Psoas muscle (tissue), 8 donors: ENCODE results near the gene GRIPAP1. TPM values are rescaled to one million over a fixed set of nuclear protein-coding genes. Genes with fewer than 3 reads are reported as not detected.
A peak's percentile ranks its signal among the peaks of the same experiment; 100 is the strongest.

Source experiments
- ATAC-seq, 4 donors: fragments of 200-7000 bp; cut with Tn5 transposase; one replicate each; pipeline ENCODE4 v1.9.1; 2020; ENCODE audit warnings: moderate library complexity in 3 of 4, mild to moderate bottlenecking in 2 of 4
- DNase-seq, 2 donors: peaks; one replicate each; pipeline ENCODE4 v3.0.0-alpha.2; 2020
- H3K27ac ChIP-seq: fragments of 200-600 bp; one replicate; pipeline ENCODE4 v1.8.0; 2022
- H3K27me3 ChIP-seq, 3 donors: fragments of 200-600 bp in 1 of 3; one replicate each; pipeline versions ENCODE4 v1.6.1 to v1.8.0; 2013 to 2022; ENCODE audit warnings: low read length in 2 of 3, mild to moderate bottlenecking in 2 of 3, moderate library complexity in 1 of 3; ENCODE audit not compliant: insufficient read depth in 3 of 3
- H3K36me3 ChIP-seq, 2 donors: fragments of 200-600 bp in 1 of 2; one replicate each; pipeline versions ENCODE4 v1.6.1 to v1.8.0; 2013 to 2022; ENCODE audit warnings: low read depth in 1 of 2, mild to moderate bottlenecking in 1 of 2, moderate library complexity in 1 of 2; ENCODE audit not compliant: insufficient read depth in 1 of 2
- H3K4me1 ChIP-seq: fragments of 200-600 bp; one replicate; pipeline ENCODE4 v1.8.0; 2022
- H3K4me3 ChIP-seq: fragments of 200-600 bp; one replicate; pipeline ENCODE4 v1.8.0; 2022; ENCODE audit warnings: mild to moderate bottlenecking
- H3K9me3 ChIP-seq: fragments of 200-600 bp; one replicate; pipeline ENCODE4 v1.8.0; 2022
- WGBS, 3 donors: extraction: QIAGEN DNeasy Blood & Tissue Kit; methylation state at CpG; one replicate each; pipeline versions ENCODE4 v1.1.6 to v1.1.7; 2013; 5-methylcytosine and 5-hydroxymethylcytosine counted together
- intact Hi-C, 2 donors: fragments of 100-400 bp; cut with DNase I; formaldehyde crosslinking; loops; one replicate each; pipeline versions ENCODE4 v1.11.0 to v1.14.2; 2022
- polyA plus RNA-seq, 3 donors: library from polyadenylated mRNA; stranded (reverse); fragments of 200-250 nt; gene quantifications; one replicate each; pipeline ENCODE4 v1.2.3, GENCODE V29; 2013
- total RNA-seq, 4 donors: library from RNA; stranded (reverse); fragmentation: NEBNext Ultra II Directional in 2 of 4; extraction: Animal tissue kit (Norgen Biotek cat#: 25700) in 2 of 4; gene quantifications; one replicate each; pipeline versions ENCODE4 v1.2.1 to v1.2.4, GENCODE V29; 2021 to 2023
- TF ChIP-seq, protein P1 (sequence below): fragments of 200-600 bp; IDR thresholded peaks from one replicate; pipeline ENCODE4 v1.8.0; 2022; ENCODE audit warnings: antibody characterized with exemption
- donor health status: healthy with polysubstance abuse.
- donor health status: DM: no; HTN: no; CAD: no; lungs with moderate emphysema.
- donor health status: Bipolar disorder and iron deficiency.
- donor health status: healthy.
- donor health status: DM: yes; HTN: yes; CAD: no.
- donor health status: DM: no; HTN: no; CAD: no.
- donor health status: DM: no; HTN: no; CAD: no.
- donor health status: DM: yes; HTN: yes; CAD: no.

GRIPAP1 gene
- total and polyA plus RNA-seq, 7 donors, result 12.6 to 23.6 (median 16.7) TPM

DNA sequence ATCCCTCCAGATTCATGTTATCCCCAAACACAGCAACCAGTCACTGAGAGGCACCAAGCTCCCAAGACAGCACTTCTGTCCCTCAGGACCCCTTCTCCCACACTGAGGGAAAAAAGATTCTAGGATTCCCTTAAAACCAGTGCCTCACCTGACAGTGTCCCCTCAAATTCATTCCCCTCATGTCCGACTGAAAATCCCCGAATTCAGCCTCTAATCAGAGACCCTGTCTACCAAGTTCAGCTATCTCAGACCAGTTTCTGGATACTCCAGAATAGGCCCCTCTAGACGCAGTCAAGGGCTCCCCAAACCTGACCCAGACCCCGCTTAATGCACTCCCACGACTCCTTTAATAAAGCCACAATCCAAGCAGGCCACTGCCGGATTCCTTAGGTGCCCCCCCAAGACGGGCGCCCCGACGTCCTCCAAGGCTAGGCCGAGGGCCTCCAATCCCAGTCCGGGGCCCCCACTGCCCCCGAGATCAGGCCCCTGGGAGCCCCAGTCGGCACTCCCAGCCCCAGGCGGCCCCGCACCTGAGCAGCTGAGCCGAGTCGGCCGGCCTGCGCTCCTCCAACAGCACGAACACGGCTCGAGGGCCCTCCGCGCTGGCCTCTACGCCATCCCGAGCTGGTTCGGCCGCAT, 40.6 kb upstream of the GRIPAP1 start:
- H3K9me3 ChIP-seq, result no peaks in the 10 kb centered on the region
- no peak for ATAC-seq
- TF ChIP-seq, protein P1, sequence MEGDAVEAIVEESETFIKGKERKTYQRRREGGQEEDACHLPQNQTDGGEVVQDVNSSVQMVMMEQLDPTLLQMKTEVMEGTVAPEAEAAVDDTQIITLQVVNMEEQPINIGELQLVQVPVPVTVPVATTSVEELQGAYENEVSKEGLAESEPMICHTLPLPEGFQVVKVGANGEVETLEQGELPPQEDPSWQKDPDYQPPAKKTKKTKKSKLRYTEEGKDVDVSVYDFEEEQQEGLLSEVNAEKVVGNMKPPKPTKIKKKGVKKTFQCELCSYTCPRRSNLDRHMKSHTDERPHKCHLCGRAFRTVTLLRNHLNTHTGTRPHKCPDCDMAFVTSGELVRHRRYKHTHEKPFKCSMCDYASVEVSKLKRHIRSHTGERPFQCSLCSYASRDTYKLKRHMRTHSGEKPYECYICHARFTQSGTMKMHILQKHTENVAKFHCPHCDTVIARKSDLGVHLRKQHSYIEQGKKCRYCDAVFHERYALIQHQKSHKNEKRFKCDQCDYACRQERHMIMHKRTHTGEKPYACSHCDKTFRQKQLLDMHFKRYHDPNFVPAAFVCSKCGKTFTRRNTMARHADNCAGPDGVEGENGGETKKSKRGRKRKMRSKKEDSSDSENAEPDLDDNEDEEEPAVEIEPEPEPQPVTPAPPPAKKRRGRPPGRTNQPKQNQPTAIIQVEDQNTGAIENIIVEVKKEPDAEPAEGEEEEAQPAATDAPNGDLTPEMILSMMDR, result no peak
- H3K4me1 ChIP-seq, result peaks cover 2% of the 10 kb centered on the region
- no peak for DNase-seq
- 0 to 45% (median 1%) methylated on average over 12 to 29 of the region's 29 CpGs for WGBS, 3 donors
- peak overlapping the region; percentile 96 for H3K27ac ChIP-seq
- no peaks in the 10 kb centered on the region for H3K27me3 ChIP-seq
- intact Hi-C loops, result loop anchor here in 1 of 2 donors (5.0 to 10.0 kb wide), 2 partner anchors 40 to 68 kb away; partner anchors contain the start of genes GRIPAP1 and KCND1
- peaks cover 4 to 19% of the 10 kb centered on the region in 2 donors for H3K36me3 ChIP-seq
- peak overlapping the region; percentile 85 for H3K4me3 ChIP-seq

DNA sequence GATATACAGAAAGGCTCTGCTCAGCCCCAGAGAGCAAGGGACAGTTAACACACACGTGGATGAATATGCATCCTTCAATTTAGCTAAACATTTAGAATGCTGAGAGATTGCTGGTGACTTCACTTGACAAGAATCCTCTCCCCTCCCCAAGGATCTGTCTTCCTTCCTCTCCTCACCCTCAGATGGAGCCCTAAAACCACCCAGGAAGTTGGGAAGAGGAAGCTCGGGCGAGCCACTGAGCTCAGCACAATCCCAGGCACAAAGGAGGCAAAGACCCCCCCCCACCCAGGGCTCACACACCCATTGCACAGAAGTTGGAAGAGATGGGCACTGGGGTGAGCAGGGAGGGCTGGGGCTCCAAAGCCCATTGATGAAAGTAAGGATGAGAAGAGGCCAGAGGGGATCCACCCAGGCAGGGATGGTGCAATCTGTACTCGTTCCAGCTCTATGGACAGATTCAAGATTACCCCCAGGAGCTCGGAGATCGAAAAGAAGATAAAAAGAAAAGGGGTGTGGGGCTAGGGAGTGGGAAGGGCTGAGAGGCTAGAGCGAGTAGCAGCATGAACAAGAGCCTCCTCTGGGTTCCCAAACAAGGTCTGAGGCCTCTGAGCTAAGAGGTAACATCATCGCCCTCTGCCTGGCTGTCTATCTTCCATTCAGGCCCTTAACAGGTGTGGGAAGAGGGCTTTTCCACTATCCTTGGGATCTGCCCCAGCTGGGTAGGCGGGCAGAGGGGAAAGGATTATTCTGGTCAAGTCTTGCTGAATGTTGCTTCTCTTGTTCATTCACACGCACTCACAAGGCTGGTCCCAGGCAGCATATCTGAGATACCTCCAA, 39.9 kb upstream of the GRIPAP1 start:
- peak in 1 of 4 donors; percentile 28 for ATAC-seq
- Histone ChIP-seq H3K9me3 (no peaks in the 10 kb centered on the region), H3K27ac (peak overlapping the region; percentile 96), H3K27me3 (no peaks in the 10 kb centered on the region), H3K4me1 (peaks cover 2% of the 10 kb centered on the region), H3K4me3 (peak overlapping the region; percentile 85), H3K36me3 (peaks cover 6 to 26% of the 10 kb centered on the region in 2 donors)
- DNase-seq, result peak in 1 of 2 donors; percentile 30
- intact Hi-C loops, result loop anchor here in 1 of 2 donors (5.0 to 10.0 kb wide), 2 partner anchors 40 to 67 kb away; partner anchors contain the start of genes GRIPAP1 and KCND1
- TF ChIP-seq, protein P1, result no peak
- 6 to 23% (median 20%) methylated on average over 9 to 10 of the region's 10 CpGs for WGBS, 3 donors

DNA sequence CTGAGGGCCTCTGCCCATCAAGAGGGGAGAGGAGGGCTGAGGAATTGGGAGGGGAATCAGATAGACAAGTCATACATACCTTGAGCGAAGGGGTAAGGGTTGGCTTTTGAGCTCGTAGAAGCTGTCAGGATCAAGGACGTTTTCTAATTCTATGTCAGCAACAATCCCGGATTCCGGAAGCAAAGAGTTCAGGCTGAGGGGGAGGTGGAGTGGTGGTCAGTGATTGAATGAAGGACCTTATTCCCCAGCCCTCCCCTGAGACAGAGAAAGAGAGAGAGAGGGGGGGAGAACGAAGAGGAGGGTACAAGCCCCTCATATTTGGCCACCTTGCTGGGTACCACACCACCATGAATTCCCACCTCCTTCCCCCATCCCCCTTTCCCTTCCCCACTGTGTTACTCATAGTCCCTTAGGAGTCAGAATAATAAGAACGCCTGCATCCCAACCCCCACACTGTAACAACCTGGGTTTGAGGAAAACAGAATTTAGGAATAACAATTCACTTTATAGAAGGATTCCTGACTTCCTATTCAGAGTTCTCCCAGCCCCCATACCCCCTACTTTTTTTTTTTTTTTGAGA, 38.4 kb upstream of the GRIPAP1 start:
- DNase-seq (no peak), ATAC-seq (no peak)
- H3K27me3 ChIP-seq, result no peaks in the 10 kb centered on the region
- H3K27ac ChIP-seq, result peak overlapping the region; percentile 96
- 37 to 40% (median 38%) methylated on average over 7 of the region's 7 CpGs for WGBS, 3 donors
- no peaks in the 10 kb centered on the region for H3K9me3 ChIP-seq
- TF ChIP-seq, protein P1, result no peak
- H3K36me3 ChIP-seq, result peaks cover 6 to 39% of the 10 kb centered on the region in 2 donors
- H3K4me1 ChIP-seq, result peaks cover 2% of the 10 kb centered on the region
- intact Hi-C loops, result loop anchor here in 1 of 2 donors (5.0 to 10.0 kb wide), 2 partner anchors 38 to 66 kb away; partner anchors contain the start of genes GRIPAP1 and KCND1
- peak overlapping the region; percentile 85 for H3K4me3 ChIP-seq

DNA sequence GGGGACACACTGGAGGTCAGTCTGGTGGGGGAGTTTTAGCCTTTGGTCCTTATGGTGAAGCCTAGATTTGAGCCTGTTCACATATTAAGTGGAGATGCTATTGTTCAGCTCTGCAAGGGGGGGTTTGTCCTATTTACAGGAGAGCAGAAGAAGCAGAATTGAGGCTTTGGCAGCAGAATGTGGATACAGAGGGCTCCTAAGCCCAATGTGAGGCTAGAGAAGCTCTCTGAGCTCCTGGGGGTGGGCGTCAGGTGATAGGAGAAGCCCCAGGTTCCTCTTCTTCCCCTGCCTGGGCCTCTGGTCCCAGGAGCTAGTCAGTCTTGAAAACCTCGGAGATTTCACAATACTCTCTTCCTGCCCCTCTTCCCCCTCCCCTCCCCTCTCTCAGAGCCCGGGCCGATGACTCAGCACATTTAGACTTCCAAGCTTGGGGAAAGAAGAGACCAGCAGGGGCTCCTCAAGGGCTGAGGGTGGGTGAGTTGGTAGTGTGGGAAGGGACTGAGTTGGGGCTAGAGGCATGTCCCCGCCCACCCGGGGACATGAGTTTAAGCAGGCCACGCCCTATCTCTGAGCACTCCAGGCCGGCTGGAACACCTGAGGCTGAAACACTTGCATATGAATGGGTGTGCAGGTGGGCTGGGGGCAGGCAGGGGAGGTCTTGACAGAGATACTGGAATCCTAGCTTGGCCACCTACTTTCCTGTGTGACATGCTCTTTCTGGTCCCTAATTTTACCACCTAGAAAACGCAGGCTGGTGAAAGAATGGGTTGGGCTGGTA, 37.7 kb upstream of the GRIPAP1 start:
- Histone ChIP-seq H3K4me1 (peaks cover 2% of the 10 kb centered on the region), H3K4me3 (peak overlapping the region; percentile 85), H3K27me3 (no peaks in the 10 kb centered on the region), H3K27ac (peak overlapping the region; percentile 96), H3K9me3 (no peaks in the 10 kb centered on the region), H3K36me3 (peaks cover 6 to 42% of the 10 kb centered on the region in 2 donors)
- WGBS, 3 donors, result 13 to 35% (median 34%) methylated on average over 4 to 9 of the region's 9 CpGs
- DNase-seq (peak; percentile 67 to 81), ATAC-seq (peak; percentile 25 to 50 (median 34))
- TF ChIP-seq, protein P1, result no peak
- intact Hi-C loops, result loop anchor here (5.0 to 10.0 kb wide), 2 partner anchors 37 to 65 kb away; partner anchors contain the start of genes GRIPAP1 (in 2 of the 2) and KCND1 (in 1 of the 2)
